Stimulated activated CD8-positive, alpha-beta memory T cell treated with anti-CD3 and anti-CD28 coated beads, Interleukin-12 subunit alpha, Interleukin-12 subunit beta, amount 100 ng/mL, for 24 hours (primary cell): Measurements from ENCODE around the gene PDE11A.
"Not testable (repeated sequence)": the region's sequence is repeated elsewhere in the genome, so short reads cannot be mapped to it uniquely, and the experiment has no call there.

Experiments
- DNase-seq: peaks from one replicate; pipeline ENCODE4 v3.0.0-alpha.2; 2020; ENCODE audit errors: extremely low read depth

Gene PDE11A

GRCh38 chr2:178074123-178075005, 1.8 kb upstream of the PDE11A start:
- DNase-seq: no peak

GRCh38 chr2:178072000-178072382, 586 bp downstream of the PDE11A start:
- DNase-seq: no peak

GRCh38 chr2:178070824-178071223, 1.8 kb downstream of the PDE11A start:
- no peak for DNase-seq

GRCh38 chr2:178069551-178069950, 3.0 kb downstream of the PDE11A start:
- no peak for DNase-seq

GRCh38 chr2:178068823-178069454, 3.6 kb downstream of the PDE11A start:
- DNase-seq: no peak

- no peak for DNase-seq
Measured at GRCh38 chr2:178066890-178067669, 5.5 kb downstream of the PDE11A start.

GRCh38 chr2:178066324-178066723, 6.3 kb downstream of the PDE11A start:
- DNase-seq: no peak

- DNase-seq: no peak
Measured at GRCh38 chr2:178059681-178060080, 12.9 kb downstream of the PDE11A start.

- DNase-seq: no peak
Measured at GRCh38 chr2:178059111-178059510, 13.5 kb downstream of the PDE11A start.

GRCh38 chr2:178057179-178057680, 15.3 kb downstream of the PDE11A start:
- DNase-seq: no peak

- DNase-seq: no peak
Measured at GRCh38 chr2:178056345-178056744, 16.2 kb downstream of the PDE11A start.

GRCh38 chr2:178051257-178051656, 21.3 kb downstream of the PDE11A start:
- DNase-seq: not testable (repeated sequence)

- DNase-seq: no peak
Measured at GRCh38 chr2:178047391-178047790, 25.2 kb downstream of the PDE11A start.

- DNase-seq: no peak
Measured at GRCh38 chr2:178044836-178045235, 27.7 kb downstream of the PDE11A start.

GRCh38 chr2:178043266-178043665, 29.3 kb downstream of the PDE11A start:
- DNase-seq: no peak

- DNase-seq: not testable (repeated sequence)
Measured at GRCh38 chr2:178033583-178033982, 39.0 kb downstream of the PDE11A start.

GRCh38 chr2:178029342-178029741, 43.2 kb downstream of the PDE11A start:
- no peak for DNase-seq

GRCh38 chr2:178025551-178026185, 46.9 kb downstream of the PDE11A start:
- DNase-seq: no peak

- no peak for DNase-seq
Measured at GRCh38 chr2:178018141-178018540, 54.4 kb downstream of the PDE11A start.

- no peak for DNase-seq
Measured at GRCh38 chr2:178016612-178017011, 56.0 kb downstream of the PDE11A start.

- DNase-seq: no peak
Measured at GRCh38 chr2:178012639-178013038, 59.9 kb downstream of the PDE11A start.

GRCh38 chr2:178009813-178010212, 62.8 kb downstream of the PDE11A start:
- no peak for DNase-seq
